GM23338 (cell line): ENCODE results near the gene AHR. TPM values are rescaled to one million over a fixed set of nuclear protein-coding genes. Genes with fewer than 3 reads are reported as not detected.

Source experiments
- ATAC-seq: fragments of 200-7000 bp; cut with Tn5 transposase; 3 replicates; pipeline ENCODE4 v1.9.1; 2020
- DNase-seq: peaks from one replicate; pipeline ENCODE4 v3.0.0-alpha.2; 2015; ENCODE audit warnings: low spot score
- H2AFZ ChIP-seq: fragments of 200-600 bp; sonication (generic); 2 replicates; pipeline ENCODE4 v1.8.0; 2016; ENCODE audit warnings: antibody characterized with exemption, mild to moderate bottlenecking, moderate library complexity
- H3F3A ChIP-seq: fragments of 200-600 bp; sonication (generic); replicated peaks from 2 replicates; pipeline ENCODE4 v1.8.0; 2017; ENCODE audit warnings: antibody characterized with exemption, mixed run types, low read depth
- H3K27ac ChIP-seq: fragments of 200-600 bp; sonication (generic); 2 replicates; pipeline ENCODE4 v1.6.1; 2016; ENCODE audit warnings: low read depth
- H3K27me3 ChIP-seq: fragments of 200-600 bp; sonication (generic); 2 replicates; pipeline ENCODE4 v1.8.0; 2016; ENCODE audit warnings: mild to moderate bottlenecking, mixed run types, moderate library complexity; ENCODE audit not compliant: insufficient read depth
- H3K36me3 ChIP-seq: fragments of 200-600 bp; sonication (generic); 2 replicates; pipeline ENCODE4 v1.8.0; 2016; ENCODE audit warnings: mild to moderate bottlenecking; ENCODE audit not compliant: insufficient read depth
- H3K4me1 ChIP-seq: fragments of 200-600 bp; sonication (generic); 2 replicates; pipeline ENCODE4 v1.8.0; 2016; ENCODE audit warnings: mild to moderate bottlenecking, moderate library complexity; ENCODE audit not compliant: insufficient read depth
- H3K4me2 ChIP-seq: fragments of 200-600 bp; sonication (generic); 2 replicates; pipeline ENCODE4 v1.7.1; 2017; ENCODE audit warnings: mixed run types
- H3K4me3 ChIP-seq: fragments of 200-600 bp; sonication (generic); 2 replicates; pipeline ENCODE4 v1.6.1; 2016; ENCODE audit warnings: mixed run types
- H3K79me2 ChIP-seq: fragments of 200-600 bp; sonication (generic); replicated peaks from 2 replicates; pipeline ENCODE4 v1.8.0; 2017; ENCODE audit warnings: mild to moderate bottlenecking; ENCODE audit not compliant: insufficient read depth
- H3K9me2 ChIP-seq: fragments of 200-600 bp; sonication (generic); 2 replicates; pipeline ENCODE4 v1.8.0; 2017; ENCODE audit not compliant: insufficient read depth
- H4K20me1 ChIP-seq: fragments of 200-600 bp; sonication (generic); replicated peaks from 2 replicates; pipeline ENCODE4 v1.8.0; 2017; ENCODE audit warnings: mild to moderate bottlenecking; ENCODE audit not compliant: insufficient read depth
- H3K27ac Mint-ChIP-seq: 2 replicates; pipeline ENCODE4 v1.8.0; 2020; ENCODE audit warnings: inconsistent platforms, mild to moderate bottlenecking, moderate library complexity, mixed read lengths
- H3K27me3 Mint-ChIP-seq: 3 replicates; pipeline ENCODE4 v1.8.0; 2022; ENCODE audit warnings: low read depth, mild to moderate bottlenecking, moderate library complexity, mixed read lengths, inconsistent platforms; ENCODE audit not compliant: insufficient read depth, poor library complexity
- H3K36me3 Mint-ChIP-seq: 3 replicates; pipeline ENCODE4 v1.8.0; 2021; ENCODE audit warnings: low read depth, mild to moderate bottlenecking, inconsistent platforms, moderate library complexity, mixed read lengths
- H3K4me1 Mint-ChIP-seq: 3 replicates; pipeline ENCODE4 v1.8.0; 2020; ENCODE audit warnings: mild to moderate bottlenecking, inconsistent platforms, mixed read lengths
- H3K4me3 Mint-ChIP-seq: 3 replicates; pipeline ENCODE4 v1.8.0; 2021; ENCODE audit warnings: moderate library complexity, mild to moderate bottlenecking, inconsistent platforms, mixed read lengths
- H3K9me3 Mint-ChIP-seq: 3 replicates; pipeline ENCODE4 v1.8.0; 2020; ENCODE audit warnings: moderate library complexity, mild to moderate bottlenecking, inconsistent platforms, mixed read lengths
- JUNB ChIP-seq: IDR thresholded peaks from one replicate; pipeline ENCODE4 v1.6.1; 2016; ENCODE audit warnings: antibody characterized with exemption; ENCODE audit not compliant: unreplicated experiment
- POLR2AphosphoS5 ChIP-seq: IDR thresholded peaks from 2 replicates; pipeline ENCODE4 v1.6.1; 2016; ENCODE audit warnings: antibody characterized with exemption, low read depth
- STAT1 ChIP-seq: IDR thresholded peaks from one replicate; pipeline ENCODE4 v1.6.1; 2016; ENCODE audit warnings: antibody characterized with exemption; ENCODE audit not compliant: unreplicated experiment
- ZNF114 ChIP-seq: fragments of 250-450 bp; sonication (Bioruptor Pico); IDR thresholded peaks from 2 replicates; pipeline ENCODE4 v1.5.0; 2020; ENCODE audit warnings: mild to moderate bottlenecking, moderate library complexity
- ZNF331 ChIP-seq: fragments of 250-450 bp; sonication (Bioruptor Pico); IDR thresholded peaks from 2 replicates; pipeline ENCODE4 v1.5.0; 2020; ENCODE audit warnings: low read depth, mild to moderate bottlenecking, moderate library complexity
- polyA plus RNA-seq: library from polyadenylated mRNA; unstranded; fragments of >200 nt; fragmentation: Nextera tagmentation; extraction: Ambion mirVana; gene quantifications from 2 replicates; pipeline ENCODE4 v1.2.1, GENCODE V29; 2016
- total RNA-seq: library from RNA; depleted of rRNA; stranded (reverse); fragments of >200 nt; shearing (Covaris generic); gene quantifications from 2 replicates; pipeline ENCODE4 v1.2.3, GENCODE V29; 2014
- TF ChIP-seq, protein P1 (sequence below): IDR thresholded peaks from 2 replicates; pipeline ENCODE4 v1.6.1; 2016; ENCODE audit warnings: antibody characterized with exemption
- TF ChIP-seq, protein P2 (sequence below): fragments of 250-450 bp; sonication (Bioruptor Pico); IDR thresholded peaks from 2 replicates; pipeline ENCODE4 v1.5.0; 2020; ENCODE audit warnings: mild to moderate bottlenecking, moderate library complexity
- TF ChIP-seq, protein P3 (sequence below), 2 experiments: fragments of 200-600 bp in 1 of 2; sonication (generic) in 1 of 2; conservative IDR thresholded peaks; 2 replicates each; pipeline versions ENCODE4 v1.5.1 to v1.6.1; 2016 to 2017; ENCODE audit warnings: antibody characterized with exemption in 2 of 2, low read depth in 2 of 2, mild to moderate bottlenecking in 2 of 2, moderate library complexity in 1 of 2

Gene AHR
- total and polyA plus RNA-seq, 2 experiments from 2014 or later, result 3.4 to 14.9 TPM

DNA sequence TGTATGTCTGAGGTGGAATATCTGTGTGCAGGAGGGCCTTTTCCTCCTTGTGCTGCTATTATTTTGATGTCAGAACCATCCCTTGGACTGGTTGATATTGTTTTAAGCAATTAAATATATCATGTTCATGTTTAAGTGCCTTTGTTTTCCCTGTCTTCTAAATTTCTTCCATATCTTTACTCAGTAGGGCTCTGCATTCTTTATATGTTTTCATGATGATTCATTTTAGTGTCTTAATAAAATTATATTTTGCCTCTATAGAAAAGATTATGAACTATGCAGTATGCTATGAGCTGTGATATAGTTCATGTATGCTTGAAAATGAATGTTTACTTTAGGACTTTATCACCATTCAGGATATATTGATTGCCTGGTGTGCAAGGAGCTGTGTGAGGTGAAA is 34.8 kb downstream of the AHR start:
- H3K27ac ChIP-seq, result no peak overlapping the region
- no peak overlapping the region for H2AFZ ChIP-seq
- no peak overlapping the region for H3K4me3 ChIP-seq
- H3K4me2 ChIP-seq, result no peak overlapping the region
- no peaks in the 10 kb centered on the region for H3F3A ChIP-seq
- peaks cover under 1% of the 10 kb centered on the region; the same call in 1 of the 3 replicates for H3K4me1 Mint-ChIP-seq
- TF ChIP-seq, protein P1, sequence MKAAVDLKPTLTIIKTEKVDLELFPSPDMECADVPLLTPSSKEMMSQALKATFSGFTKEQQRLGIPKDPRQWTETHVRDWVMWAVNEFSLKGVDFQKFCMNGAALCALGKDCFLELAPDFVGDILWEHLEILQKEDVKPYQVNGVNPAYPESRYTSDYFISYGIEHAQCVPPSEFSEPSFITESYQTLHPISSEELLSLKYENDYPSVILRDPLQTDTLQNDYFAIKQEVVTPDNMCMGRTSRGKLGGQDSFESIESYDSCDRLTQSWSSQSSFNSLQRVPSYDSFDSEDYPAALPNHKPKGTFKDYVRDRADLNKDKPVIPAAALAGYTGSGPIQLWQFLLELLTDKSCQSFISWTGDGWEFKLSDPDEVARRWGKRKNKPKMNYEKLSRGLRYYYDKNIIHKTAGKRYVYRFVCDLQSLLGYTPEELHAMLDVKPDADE, result no peak
- TF ChIP-seq ZNF331 (no peak), STAT1 (no peak), JUNB (no peak), POLR2AphosphoS5 (no peak), ZNF114 (no peak)
- TF ChIP-seq, protein P2, sequence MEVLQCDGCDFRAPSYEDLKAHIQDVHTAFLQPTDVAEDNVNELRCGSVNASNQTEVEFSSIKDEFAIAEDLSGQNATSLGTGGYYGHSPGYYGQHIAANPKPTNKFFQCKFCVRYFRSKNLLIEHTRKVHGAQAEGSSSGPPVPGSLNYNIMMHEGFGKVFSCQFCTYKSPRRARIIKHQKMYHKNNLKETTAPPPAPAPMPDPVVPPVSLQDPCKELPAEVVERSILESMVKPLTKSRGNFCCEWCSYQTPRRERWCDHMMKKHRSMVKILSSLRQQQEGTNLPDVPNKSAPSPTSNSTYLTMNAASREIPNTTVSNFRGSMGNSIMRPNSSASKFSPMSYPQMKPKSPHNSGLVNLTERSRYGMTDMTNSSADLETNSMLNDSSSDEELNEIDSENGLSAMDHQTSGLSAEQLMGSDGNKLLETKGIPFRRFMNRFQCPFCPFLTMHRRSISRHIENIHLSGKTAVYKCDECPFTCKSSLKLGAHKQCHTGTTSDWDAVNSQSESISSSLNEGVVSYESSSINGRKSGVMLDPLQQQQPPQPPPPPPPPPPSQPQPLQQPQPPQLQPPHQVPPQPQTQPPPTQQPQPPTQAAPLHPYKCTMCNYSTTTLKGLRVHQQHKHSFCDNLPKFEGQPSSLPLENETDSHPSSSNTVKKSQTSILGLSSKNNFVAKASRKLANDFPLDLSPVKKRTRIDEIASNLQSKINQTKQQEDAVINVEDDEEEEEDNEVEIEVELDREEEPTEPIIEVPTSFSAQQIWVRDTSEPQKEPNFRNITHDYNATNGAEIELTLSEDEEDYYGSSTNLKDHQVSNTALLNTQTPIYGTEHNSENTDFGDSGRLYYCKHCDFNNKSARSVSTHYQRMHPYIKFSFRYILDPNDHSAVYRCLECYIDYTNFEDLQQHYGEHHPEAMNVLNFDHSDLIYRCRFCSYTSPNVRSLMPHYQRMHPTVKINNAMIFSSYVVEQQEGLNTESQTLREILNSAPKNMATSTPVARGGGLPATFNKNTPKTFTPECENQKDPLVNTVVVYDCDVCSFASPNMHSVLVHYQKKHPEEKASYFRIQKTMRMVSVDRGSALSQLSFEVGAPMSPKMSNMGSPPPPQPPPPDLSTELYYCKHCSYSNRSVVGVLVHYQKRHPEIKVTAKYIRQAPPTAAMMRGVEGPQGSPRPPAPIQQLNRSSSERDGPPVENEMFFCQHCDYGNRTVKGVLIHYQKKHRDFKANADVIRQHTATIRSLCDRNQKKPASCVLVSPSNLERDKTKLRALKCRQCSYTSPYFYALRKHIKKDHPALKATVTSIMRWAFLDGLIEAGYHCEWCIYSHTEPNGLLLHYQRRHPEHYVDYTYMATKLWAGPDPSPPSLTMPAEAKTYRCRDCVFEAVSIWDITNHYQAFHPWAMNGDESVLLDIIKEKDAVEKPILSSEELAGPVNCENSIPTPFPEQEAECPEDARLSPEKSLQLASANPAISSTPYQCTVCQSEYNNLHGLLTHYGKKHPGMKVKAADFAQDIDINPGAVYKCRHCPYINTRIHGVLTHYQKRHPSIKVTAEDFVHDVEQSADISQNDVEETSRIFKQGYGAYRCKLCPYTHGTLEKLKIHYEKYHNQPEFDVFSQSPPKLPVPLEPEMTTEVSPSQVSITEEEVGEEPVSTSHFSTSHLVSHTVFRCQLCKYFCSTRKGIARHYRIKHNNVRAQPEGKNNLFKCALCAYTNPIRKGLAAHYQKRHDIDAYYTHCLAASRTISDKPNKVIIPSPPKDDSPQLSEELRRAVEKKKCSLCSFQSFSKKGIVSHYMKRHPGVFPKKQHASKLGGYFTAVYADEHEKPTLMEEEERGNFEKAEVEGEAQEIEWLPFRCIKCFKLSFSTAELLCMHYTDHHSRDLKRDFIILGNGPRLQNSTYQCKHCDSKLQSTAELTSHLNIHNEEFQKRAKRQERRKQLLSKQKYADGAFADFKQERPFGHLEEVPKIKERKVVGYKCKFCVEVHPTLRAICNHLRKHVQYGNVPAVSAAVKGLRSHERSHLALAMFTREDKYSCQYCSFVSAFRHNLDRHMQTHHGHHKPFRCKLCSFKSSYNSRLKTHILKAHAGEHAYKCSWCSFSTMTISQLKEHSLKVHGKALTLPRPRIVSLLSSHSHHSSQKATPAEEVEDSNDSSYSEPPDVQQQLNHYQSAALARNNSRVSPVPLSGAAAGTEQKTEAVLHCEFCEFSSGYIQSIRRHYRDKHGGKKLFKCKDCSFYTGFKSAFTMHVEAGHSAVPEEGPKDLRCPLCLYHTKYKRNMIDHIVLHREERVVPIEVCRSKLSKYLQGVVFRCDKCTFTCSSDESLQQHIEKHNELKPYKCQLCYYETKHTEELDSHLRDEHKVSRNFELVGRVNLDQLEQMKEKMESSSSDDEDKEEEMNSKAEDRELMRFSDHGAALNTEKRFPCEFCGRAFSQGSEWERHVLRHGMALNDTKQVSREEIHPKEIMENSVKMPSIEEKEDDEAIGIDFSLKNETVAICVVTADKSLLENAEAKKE (CRISPR knock-in tag), result no peak
- TF ChIP-seq, protein P3, sequence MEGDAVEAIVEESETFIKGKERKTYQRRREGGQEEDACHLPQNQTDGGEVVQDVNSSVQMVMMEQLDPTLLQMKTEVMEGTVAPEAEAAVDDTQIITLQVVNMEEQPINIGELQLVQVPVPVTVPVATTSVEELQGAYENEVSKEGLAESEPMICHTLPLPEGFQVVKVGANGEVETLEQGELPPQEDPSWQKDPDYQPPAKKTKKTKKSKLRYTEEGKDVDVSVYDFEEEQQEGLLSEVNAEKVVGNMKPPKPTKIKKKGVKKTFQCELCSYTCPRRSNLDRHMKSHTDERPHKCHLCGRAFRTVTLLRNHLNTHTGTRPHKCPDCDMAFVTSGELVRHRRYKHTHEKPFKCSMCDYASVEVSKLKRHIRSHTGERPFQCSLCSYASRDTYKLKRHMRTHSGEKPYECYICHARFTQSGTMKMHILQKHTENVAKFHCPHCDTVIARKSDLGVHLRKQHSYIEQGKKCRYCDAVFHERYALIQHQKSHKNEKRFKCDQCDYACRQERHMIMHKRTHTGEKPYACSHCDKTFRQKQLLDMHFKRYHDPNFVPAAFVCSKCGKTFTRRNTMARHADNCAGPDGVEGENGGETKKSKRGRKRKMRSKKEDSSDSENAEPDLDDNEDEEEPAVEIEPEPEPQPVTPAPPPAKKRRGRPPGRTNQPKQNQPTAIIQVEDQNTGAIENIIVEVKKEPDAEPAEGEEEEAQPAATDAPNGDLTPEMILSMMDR (conservative IDR thresholded peaks at IDR 0.05; ENCODE audit: low read depth in 2 of 2), result no peak
- ATAC-seq (no peak), DNase-seq (no peak)
- no peaks in the 10 kb centered on the region for H3K9me3 Mint-ChIP-seq
- H3K27ac Mint-ChIP-seq, result no peak overlapping the region
- no peaks in the 10 kb centered on the region for H3K27me3 Mint-ChIP-seq
- H4K20me1 ChIP-seq, result no peaks in the 10 kb centered on the region
- H3K9me2 ChIP-seq, result no peaks in the 10 kb centered on the region
- H3K27me3 ChIP-seq, result no peaks in the 10 kb centered on the region
- no peak overlapping the region for H3K4me3 Mint-ChIP-seq
- peaks cover 14% of the 10 kb centered on the region for H3K36me3 Mint-ChIP-seq
- no peaks in the 10 kb centered on the region for H3K4me1 ChIP-seq
- no peaks in the 10 kb centered on the region; the same call in 1 of the 2 replicates for H3K36me3 ChIP-seq
- H3K79me2 ChIP-seq, result no peaks in the 10 kb centered on the region
